NCI-H2081 (cell line): Measurements from ENCODE around the gene ACMSD.
"Not testable (repeated sequence)": the region's sequence is repeated elsewhere in the genome, so short reads cannot be mapped to it uniquely, and the experiment has no call there.

Experiments used
- DNase-seq, 2 experiments: peaks; one replicate each; lab custom pipeline; 2025; lab: John Stamatoyannopoulos, UW

ACMSD gene

GRCh38 chr2:134838143-134838620, at the start of gene ACMSD:
ACMSD (plus strand) TSS chr2:134838616; CDS start chr2:134838683, 67 bp downstream.
- DNase-seq: no peak

GRCh38 chr2:134790487-134790886, 47.9 kb upstream of the ACMSD start:
- DNase-seq: no peak

- no peak for DNase-seq
Observed at GRCh38 chr2:134791616-134792015, 46.8 kb upstream of the ACMSD start.

DNA sequence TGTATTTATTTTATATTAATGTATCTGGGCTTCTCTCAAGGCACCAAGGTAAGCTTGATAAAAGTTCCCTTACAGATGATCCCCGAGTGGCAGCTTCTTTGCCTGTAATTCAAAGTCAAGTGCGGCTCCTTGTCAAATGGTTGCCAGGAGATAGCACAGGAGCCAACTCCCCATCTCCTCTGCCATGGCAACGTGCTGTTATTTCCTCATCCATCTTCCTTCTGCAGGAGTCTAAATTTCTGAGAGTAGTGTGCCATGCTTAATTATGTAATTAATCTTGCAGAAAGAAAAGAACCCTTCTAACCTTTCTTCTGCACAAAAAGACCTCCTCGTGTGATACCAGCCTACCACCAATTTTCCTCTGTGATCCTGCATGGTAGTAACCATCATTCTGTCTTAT, 46.2 kb upstream of the ACMSD start:
- no peak for DNase-seq

DNA sequence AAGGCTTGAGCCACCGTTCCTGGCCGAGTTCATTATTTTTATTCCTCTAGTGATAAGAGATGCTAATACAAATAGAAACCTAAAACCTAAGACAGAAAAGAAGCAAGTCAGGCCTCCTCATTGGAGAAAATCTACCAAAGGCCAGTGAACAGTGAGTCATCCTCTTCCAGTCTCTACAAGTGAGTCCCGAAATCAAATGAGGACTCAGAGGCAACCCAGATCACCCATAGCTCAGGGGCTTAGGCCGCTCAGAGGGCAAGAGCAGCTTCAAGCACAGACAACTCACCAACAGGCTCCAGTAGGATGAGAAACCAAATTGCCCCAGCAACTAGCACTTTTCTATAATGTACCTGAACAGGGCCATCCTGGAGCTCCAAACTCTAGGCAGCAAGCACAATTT, 42.7 kb upstream of the ACMSD start:
- no peak for DNase-seq

DNA sequence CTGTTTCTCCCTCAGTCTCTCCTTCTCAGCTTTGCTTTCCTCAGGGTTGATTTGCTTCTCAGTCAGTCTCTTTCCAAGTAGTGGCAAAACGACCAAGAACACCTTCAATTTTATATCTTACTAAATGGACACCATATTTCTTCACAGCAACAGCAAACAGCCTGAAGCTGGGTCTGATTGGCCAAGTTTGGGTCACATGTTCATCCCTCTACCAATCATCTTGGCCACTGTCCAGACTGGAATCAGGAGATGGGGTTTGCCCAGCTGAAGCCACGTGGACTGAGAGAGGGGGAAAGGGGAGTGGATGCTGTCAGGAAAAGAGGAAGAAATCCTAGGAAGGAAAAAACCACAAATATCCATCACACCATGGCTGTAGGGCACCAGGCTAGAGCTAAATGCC, 42.0 kb upstream of the ACMSD start:
- no peak for DNase-seq

GRCh38 chr2:134799936-134800335, 38.5 kb upstream of the ACMSD start:
- DNase-seq: no peak

GRCh38 chr2:134800341-134800740, 38.1 kb upstream of the ACMSD start:
- no peak for DNase-seq

DNA sequence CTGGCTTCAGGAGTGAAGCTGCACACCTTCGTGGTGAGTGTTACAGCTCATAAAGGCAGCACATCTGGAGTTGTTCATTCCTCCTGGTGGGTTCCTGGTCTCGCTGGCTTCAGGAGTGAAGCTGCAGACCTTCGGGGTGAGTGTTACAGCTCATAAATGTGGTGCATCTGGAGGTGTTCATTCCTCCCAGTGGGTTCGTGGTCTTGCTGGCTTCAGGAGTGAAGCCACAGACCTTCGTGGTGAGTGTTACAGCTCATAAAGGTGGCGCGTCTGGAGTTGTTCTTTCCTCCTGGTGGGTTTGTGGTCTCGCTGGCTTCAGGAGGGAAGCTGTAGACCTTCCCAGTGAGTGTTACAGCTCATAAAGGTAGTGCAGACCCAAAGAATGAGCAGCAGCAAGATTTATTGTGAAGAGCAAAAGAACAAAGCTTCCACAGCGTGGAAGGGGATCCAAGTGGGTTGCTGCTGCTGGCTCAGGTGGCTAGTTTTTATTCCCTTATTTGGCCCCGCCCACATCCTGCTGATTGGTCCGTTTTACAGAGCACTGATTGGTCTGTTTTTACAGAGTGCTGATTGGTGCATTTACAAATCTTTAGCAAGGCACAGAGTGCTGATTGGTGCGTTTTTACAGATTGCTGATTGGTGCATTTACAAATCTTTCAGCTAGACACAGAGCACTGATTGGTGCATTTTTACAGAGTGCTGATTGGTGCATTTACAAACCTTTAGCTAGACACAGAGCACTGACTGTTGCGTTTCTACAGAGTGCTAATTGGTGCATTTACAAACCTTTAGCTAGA, 34.6 kb upstream of the ACMSD start:
- not testable (repeated sequence) for DNase-seq

GRCh38 chr2:134815741-134816140, 22.7 kb upstream of the ACMSD start:
- DNase-seq: no peak

DNA sequence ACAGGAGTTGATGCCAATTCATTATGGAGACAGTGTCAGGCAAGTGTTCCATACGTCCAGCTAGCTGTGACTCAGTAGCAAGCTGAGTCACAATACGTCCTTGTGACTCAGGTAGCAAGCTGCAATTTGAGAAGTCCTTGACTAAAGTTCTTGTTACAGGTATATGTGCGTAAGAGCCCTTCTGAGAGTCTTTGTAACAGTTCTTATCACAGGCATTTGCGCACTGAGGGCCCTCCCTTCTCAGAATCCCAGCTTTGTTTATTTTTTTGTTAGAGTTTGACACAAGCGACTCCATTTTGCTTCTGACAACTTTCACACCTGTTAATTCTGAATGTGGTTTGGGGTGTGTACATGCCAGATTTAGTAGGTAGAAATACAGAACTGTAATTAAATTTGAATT, 20.1 kb upstream of the ACMSD start:
- DNase-seq: no peak

DNA sequence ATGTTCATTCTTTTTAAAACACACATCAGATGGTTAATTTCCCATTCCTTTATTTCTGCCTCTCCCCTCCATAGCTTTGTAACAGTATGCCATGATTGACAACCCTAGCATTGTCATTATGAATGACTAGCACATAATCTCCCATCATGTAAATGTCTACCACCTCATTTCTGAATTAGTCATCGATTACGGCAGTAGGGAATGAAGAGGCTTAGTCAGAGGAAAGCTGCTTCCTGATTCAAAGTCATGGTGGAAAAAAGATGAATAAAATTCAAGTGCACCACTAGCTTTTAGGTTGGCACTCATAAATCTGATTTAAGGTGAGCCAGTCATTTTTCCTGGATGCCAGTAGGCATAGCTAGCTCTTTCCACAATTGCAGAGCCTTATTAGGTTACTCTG, 19.1 kb upstream of the ACMSD start:
- no peak for DNase-seq

DNA sequence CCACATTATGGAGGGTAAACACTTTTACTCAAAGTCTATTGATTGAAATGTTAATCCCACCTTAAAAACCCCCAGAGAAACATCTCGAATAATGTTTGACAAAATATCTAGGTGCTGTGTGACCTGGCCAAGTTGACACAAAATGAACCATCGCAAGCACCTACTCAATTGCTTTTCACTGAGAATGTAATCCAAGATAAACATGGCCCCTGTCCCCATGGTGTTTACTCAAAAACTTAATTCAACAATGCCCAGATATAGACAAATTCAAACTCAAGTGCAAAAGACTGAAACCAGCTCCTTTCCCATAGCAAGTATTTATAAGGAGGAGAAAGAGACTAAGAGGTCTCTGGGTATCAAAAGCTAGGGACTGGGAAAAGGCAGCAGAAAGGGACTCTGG, 15.0 kb upstream of the ACMSD start:
- DNase-seq: no peak

DNA sequence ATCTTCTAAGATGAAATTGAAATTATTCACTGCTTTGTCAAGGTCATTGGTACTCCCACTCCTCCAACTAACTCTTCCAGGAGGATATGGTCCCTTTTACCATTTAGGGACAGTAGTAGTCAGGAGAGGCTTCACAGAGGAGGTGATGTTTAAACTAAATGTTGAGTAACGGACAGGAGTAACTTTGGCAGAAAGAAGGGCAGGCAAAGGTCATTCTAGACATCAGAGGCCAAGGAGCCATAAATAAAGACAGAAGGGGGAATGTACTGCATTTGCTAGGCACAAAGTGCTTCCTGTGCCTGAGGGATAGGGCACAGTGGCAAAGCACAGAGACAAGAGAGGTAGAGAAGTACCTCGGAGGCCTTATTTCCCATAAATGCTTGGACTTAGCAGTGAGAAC, 14.6 kb upstream of the ACMSD start:
- no peak for DNase-seq

DNA sequence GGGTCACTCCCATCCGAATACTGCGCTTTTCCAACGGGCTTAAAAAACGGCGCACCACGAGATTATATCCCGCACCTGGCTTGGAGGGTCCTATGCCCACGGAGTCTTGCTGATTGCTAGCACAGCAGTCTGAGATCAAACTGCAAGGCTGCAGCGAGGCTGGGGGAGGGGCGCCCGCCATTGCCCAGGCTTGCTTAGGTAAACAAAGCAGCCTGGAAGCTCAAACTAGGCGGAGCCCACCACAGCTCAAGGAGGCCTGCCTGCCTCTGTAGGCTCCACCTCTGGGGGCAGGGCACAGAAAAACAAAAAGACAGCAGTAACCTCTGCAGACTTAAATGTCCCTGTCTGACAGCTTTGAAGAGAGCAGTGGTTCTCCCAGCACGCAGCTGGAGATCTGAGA, 12.7 kb upstream of the ACMSD start:
- not testable (repeated sequence) for DNase-seq

DNA sequence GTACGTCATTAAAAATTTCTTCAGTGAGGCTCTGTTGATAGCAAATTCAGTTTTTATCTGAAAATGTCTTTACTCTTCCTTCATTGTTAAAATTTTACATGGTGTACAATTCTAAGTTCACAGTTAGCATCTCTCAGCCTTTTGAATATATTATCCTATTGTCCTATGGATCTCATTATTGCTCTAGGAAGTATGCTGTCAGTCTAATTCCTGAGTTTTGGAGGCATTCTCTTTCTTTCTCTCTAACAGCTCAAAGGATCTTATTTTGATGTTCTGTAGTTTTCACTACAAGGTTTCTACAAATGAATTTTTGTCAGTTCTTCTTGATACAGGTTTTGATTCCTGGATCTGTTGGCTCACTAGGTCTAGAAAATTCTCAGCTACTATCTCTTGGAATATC, 2.9 kb upstream of the ACMSD start:
- no peak for DNase-seq

DNA sequence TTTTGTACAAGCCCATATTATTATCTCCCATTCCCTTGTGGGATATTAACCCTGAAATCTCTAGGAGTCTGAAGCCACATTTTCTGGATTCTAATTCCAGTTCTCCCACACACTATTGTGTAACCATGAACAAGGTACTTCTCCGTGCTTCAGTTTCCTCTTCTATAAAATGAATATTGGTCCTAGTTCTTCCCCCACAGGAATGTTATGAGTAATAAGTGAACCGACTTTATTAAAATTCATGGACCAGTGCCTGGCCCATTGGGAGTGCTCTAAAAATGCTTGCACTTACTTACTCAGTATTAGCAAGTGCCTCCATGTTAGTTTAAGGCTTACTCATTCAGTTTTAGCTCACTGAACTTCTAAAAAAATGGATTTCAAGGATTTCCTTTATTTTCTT, 1.4 kb upstream of the ACMSD start:
- DNase-seq: no peak

DNA sequence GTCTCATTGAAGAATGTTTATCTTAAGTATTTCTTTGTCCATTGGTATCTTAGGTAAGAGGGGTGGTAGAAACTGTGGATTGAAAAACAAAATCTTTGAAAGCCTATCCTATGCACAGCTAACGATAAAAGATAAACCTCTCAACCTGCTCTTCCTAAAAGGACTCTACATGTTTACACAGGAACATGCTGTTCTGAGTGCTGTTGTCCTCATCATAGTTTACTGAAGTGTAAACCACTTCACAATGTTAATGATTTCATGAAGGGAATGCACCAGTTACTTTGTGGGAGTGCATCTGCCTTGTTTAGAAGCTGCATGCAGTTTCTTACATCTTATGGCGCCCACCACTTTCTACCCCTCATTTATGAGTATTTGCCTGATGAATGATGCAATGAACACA, 1.2 kb downstream of the ACMSD start:
- DNase-seq: no peak

DNA sequence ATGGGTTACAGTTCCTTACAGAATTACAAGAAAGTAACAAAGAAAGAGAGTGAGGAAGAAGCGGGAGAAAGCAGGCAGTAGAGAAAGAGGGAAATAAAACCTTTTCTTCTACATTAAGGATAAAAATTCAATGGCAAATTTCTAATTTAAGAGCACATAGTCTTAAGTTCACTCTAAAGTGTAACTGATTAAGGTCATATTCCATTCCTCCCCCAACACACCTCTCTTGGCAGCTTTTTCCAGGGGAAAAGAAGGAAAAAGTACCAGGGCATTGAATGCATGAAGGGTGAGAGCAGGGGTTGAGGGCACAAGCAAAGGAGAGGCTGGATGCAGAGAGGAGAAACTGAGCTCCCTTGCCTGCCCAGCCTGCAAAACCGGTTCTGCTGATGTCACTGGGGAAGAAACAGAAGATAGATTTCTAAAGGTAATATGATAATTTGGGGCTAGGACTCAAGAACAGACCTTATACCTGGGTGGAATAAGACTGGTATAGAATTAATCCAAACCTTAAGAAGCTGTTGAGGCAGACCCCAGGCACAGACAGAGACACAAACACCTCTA, 4.6 kb downstream of the ACMSD start:
- no peak for DNase-seq

- no peak for DNase-seq
Observed at GRCh38 chr2:134843968-134844367, 5.6 kb downstream of the ACMSD start.

GRCh38 chr2:134845028-134845427, 6.6 kb downstream of the ACMSD start:
- DNase-seq: no peak

- no peak for DNase-seq
Observed at GRCh38 chr2:134845719-134846118, 7.3 kb downstream of the ACMSD start.

- no peak for DNase-seq
Observed at GRCh38 chr2:134846213-134846612, 7.8 kb downstream of the ACMSD start.

- not testable (repeated sequence) for DNase-seq
Observed at GRCh38 chr2:134847582-134847981, 9.2 kb downstream of the ACMSD start.
